ENCODE measurements around the gene EPN2.

The EPN2 gene

GRCh38 chr17:19375732-19376131 is 138.6 kb downstream of the EPN2 start:
- no peak for TF ChIP-seq REST (IDR thresholded peaks at IDR 0.05; ENCODE audit: insufficient read depth in 1 of 2, low read depth in 2 of 2, low read length in 2 of 2)
- no peak for TF ChIP-seq FOXP2 (optimal IDR thresholded peaks at IDR 0.05; ENCODE audit: borderline replicate concordance, extremely low read depth, extremely low read length, insufficient read depth)
- no peak for TF ChIP-seq POLR2AphosphoS5 (IDR thresholded peaks at IDR 0.05; ENCODE audit: low read depth, low read length)
- TF ChIP-seq TAF1 (IDR thresholded peaks at IDR 0.05; ENCODE audit: borderline replicate concordance, insufficient read depth, low read length): no peak

- no peak for TF ChIP-seq FOXP2 (optimal IDR thresholded peaks at IDR 0.05; ENCODE audit: borderline replicate concordance, extremely low read depth, extremely low read length, insufficient read depth)
- TF ChIP-seq POLR2AphosphoS5 (IDR thresholded peaks at IDR 0.05; ENCODE audit: low read depth, low read length): no peak
- TF ChIP-seq SIN3A (IDR thresholded peaks at IDR 0.05; ENCODE audit: borderline replicate concordance, insufficient read depth, low read length): no peak
- TF ChIP-seq REST (IDR thresholded peaks at IDR 0.05; ENCODE audit: insufficient read depth in 1 of 2, low read depth in 2 of 2, low read length in 2 of 2): no peak
Measured at GRCh38 chr17:19376811-19377210, 139.6 kb downstream of the EPN2 start.

GRCh38 chr17:19377602-19378415 is 140.6 kb downstream of the EPN2 start:
- TF ChIP-seq TAF1 (IDR thresholded peaks at IDR 0.05; ENCODE audit: borderline replicate concordance, insufficient read depth, low read length): peak; percentile 83
- peak; percentile 96 for TF ChIP-seq POLR2AphosphoS5 (IDR thresholded peaks at IDR 0.05; ENCODE audit: low read depth, low read length)
- no peak for TF ChIP-seq FOXP2 (optimal IDR thresholded peaks at IDR 0.05; ENCODE audit: borderline replicate concordance, extremely low read depth, extremely low read length, insufficient read depth)
- TF ChIP-seq SIN3A (IDR thresholded peaks at IDR 0.05; ENCODE audit: borderline replicate concordance, insufficient read depth, low read length): peak; percentile 74; the same call in 1 of the 2 replicates
- peak; percentile 90 to 91 for TF ChIP-seq REST (IDR thresholded peaks at IDR 0.05; ENCODE audit: insufficient read depth in 1 of 2, low read depth in 2 of 2, low read length in 2 of 2)

- 0 out of 2 replicates have a peak, but pooled peaks have one; percentile 26 for TF ChIP-seq SIN3A (IDR thresholded peaks at IDR 0.05; ENCODE audit: borderline replicate concordance, insufficient read depth, low read length)
- no peak for TF ChIP-seq FOXP2 (optimal IDR thresholded peaks at IDR 0.05; ENCODE audit: borderline replicate concordance, extremely low read depth, extremely low read length, insufficient read depth)
- TF ChIP-seq POLR2AphosphoS5 (IDR thresholded peaks at IDR 0.05; ENCODE audit: low read depth, low read length): 0 out of 2 replicates have a peak, but pooled peaks have one; percentile 0
Measured at GRCh38 chr17:19378416-19379360, 141.5 kb downstream of the EPN2 start, which contains the start of gene MAPK7. Gene MAPK7 (plus strand): TSS chr17:19378498. CDS start chr17:19378901, 403 bp downstream.

GRCh38 chr17:19379361-19380065 is 142.3 kb downstream of the EPN2 start:
- TF ChIP-seq SIN3A (IDR thresholded peaks at IDR 0.05; ENCODE audit: borderline replicate concordance, insufficient read depth, low read length): no peak
